Common myeloid progenitor, CD34-positive (primary cell): Measurements from ENCODE around the gene RAB3B.
A peak's percentile ranks its signal among the peaks of the same experiment; 100 is the strongest.
"Not testable (repeated sequence)": the region's sequence is repeated elsewhere in the genome, so short reads cannot be mapped to it uniquely, and the experiment has no call there.

Source experiments
- CTCF ChIA-PET: fragments of 350-600 bp; sonication (Branson Sonifier 250); formaldehyde crosslinking; loops from one replicate; lab custom pipeline; 2021; ENCODE audit warnings: antibody characterized with exemption; lab: Charles Lee
- POLR2A ChIA-PET: fragments of 350-600 bp; sonication (Branson Sonifier 250); formaldehyde crosslinking; loops from one replicate; lab custom pipeline; 2021; ENCODE audit warnings: antibody characterized with exemption; lab: Charles Lee
- DNase-seq, 3 donors: peaks; one replicate each; pipeline versions ENCODE4 v3.0.0 to v3.0.0-alpha.2; 2013
- H3K27ac ChIP-seq, 2 experiments: 1 replicate in 1 of 2; 2 replicates in 1 of 2; pipeline ENCODE4 v1.7.0; 2013; ENCODE audit warnings: inconsistent platforms in 2 of 2, low read length in 2 of 2, mild to moderate bottlenecking in 2 of 2, low read depth in 1 of 2, moderate library complexity in 1 of 2; ENCODE audit not compliant: severe bottlenecking in 2 of 2, insufficient read depth in 1 of 2, poor library complexity in 1 of 2
- H3K27me3 ChIP-seq, 5 experiments: replicated peaks in 2 of 5; 1 replicate in 3 of 5; 2 replicates in 2 of 5; pipeline versions ENCODE4 v1.6.1 to v1.7.0; 2013; ENCODE audit warnings: low read length in 4 of 5, mild to moderate bottlenecking in 2 of 5, moderate library complexity in 2 of 5, inconsistent platforms in 1 of 5; ENCODE audit not compliant: insufficient read depth in 5 of 5, control insufficient read depth in 4 of 5
- H3K36me3 ChIP-seq, 4 experiments: 1 replicate in 2 of 4; 2 replicates in 2 of 4; pipeline versions ENCODE4 v1.6.1 to v1.7.0; 2013; ENCODE audit warnings: low read length in 3 of 4, control low read depth in 1 of 4, mild to moderate bottlenecking in 1 of 4; ENCODE audit not compliant: control insufficient read depth in 4 of 4, insufficient read depth in 4 of 4
- H3K4me1 ChIP-seq, 4 experiments: 1 replicate in 3 of 4; 2 replicates in 1 of 4; pipeline versions ENCODE4 v1.6.1 to v1.7.1; 2013; ENCODE audit warnings: low read length in 3 of 4, mild to moderate bottlenecking in 3 of 4, control low read depth in 1 of 4, inconsistent platforms in 1 of 4, moderate library complexity in 1 of 4; ENCODE audit not compliant: control insufficient read depth in 4 of 4, insufficient read depth in 4 of 4; ENCODE audit errors: control extremely low read depth in 1 of 4
- H3K4me3 ChIP-seq, 7 experiments: 1 replicate in 4 of 7; 2 replicates in 3 of 7; pipeline versions ENCODE4 v1.5.1 to v1.7.0; 2013; ENCODE audit warnings: mild to moderate bottlenecking in 7 of 7, low read length in 6 of 7, moderate library complexity in 6 of 7, inconsistent platforms in 2 of 7, low read depth in 2 of 7, control low read depth in 1 of 7; ENCODE audit not compliant: insufficient read depth in 4 of 7, control insufficient read depth in 1 of 7; ENCODE audit errors: extremely low read depth in 1 of 7
- H3K9me3 ChIP-seq, 5 experiments: 1 replicate in 4 of 5; 2 replicates in 1 of 5; pipeline versions ENCODE4 v1.6.1 to v1.7.1; 2013; ENCODE audit warnings: low read length in 4 of 5, mild to moderate bottlenecking in 2 of 5, inconsistent platforms in 1 of 5, low read depth in 1 of 5, moderate library complexity in 1 of 5; ENCODE audit not compliant: control insufficient read depth in 4 of 5, insufficient read depth in 2 of 5; ENCODE audit errors: control extremely low read depth in 1 of 5
- WGBS: methylation state at CpG from one replicate; pipeline ENCODE4 v1.1.5; 2013; ENCODE audit not compliant: insufficient coverage; 5-methylcytosine and 5-hydroxymethylcytosine counted together

RAB3B gene

GRCh38 chr1:52032124-52032784 is 41.8 kb upstream of the RAB3B start:
- POLR2A ChIA-PET = interaction anchor here (0.6 kb wide), 2 partner anchors 26 to 27 kb away, joined by 4 read pairs; no protein-coding TSS in a partner anchor

GRCh38 chr1:52028839-52029238 is 38.3 kb upstream of the RAB3B start:
- CTCF ChIA-PET = interaction anchor here (0.9 to 1.2 kb wide), 2 partner anchors 130 to 132 kb away, joined by 3 to 4 read pairs; no protein-coding TSS in a partner anchor
- Histone ChIP-seq H3K36me3 (peaks cover 10 to 23% (median 16%) of the 10 kb centered on the region in 4 experiments), H3K4me1 (peaks cover 0 to 19% (median 13%) of the 10 kb centered on the region in 4 experiments)
- H3K4me3 ChIP-seq, POLR2A ChIA-PET, H3K27me3 ChIP-seq, H3K9me3 ChIP-seq, DNase-seq, H3K27ac ChIP-seq: not testable (repeated sequence)
- no CpG with 5 or more reads among the region's 5 CpGs for WGBS

More at GRCh38 chr1:52032124-52032784, 41.8 kb upstream of the RAB3B start:
- Histone ChIP-seq H3K9me3 (no peaks in the 10 kb centered on the region), H3K27me3 (no peaks in the 10 kb centered on the region), H3K27ac (peak overlapping the region in 1 of 2 experiments; percentile 92), H3K4me1 (peaks cover 0 to 22% (median 13%) of the 10 kb centered on the region in 4 experiments), H3K36me3 (peaks cover 2 to 5% (median 3%) of the 10 kb centered on the region in 4 experiments), H3K4me3 (peak overlapping the region; percentile 72 to 94 (median 86))
- CTCF ChIA-PET = no interaction called here
- 55% methylated on average over 4 of the region's 5 CpGs for WGBS
- DNase-seq = peak in 2 of 3 donors; percentile 9 to 12

GRCh38 chr1:52028328-52028727 is 37.8 kb upstream of the RAB3B start:
- H3K4me3 ChIP-seq = no peak overlapping the region
- ChIA-PET CTCF (interaction anchor here (1.2 kb wide), 1 partner anchor 132 kb away, joined by 4 read pairs; no protein-coding TSS in a partner anchor), POLR2A (no interaction called here)
- peaks cover 0 to 18% (median 13%) of the 10 kb centered on the region in 4 experiments for H3K4me1 ChIP-seq
- H3K36me3 ChIP-seq = peaks cover 10 to 28% (median 21%) of the 10 kb centered on the region in 4 experiments
- no peaks in the 10 kb centered on the region for H3K27me3 ChIP-seq
- DNase-seq = peak in 1 of 3 donors; percentile 12
- no peak overlapping the region for H3K27ac ChIP-seq
- H3K9me3 ChIP-seq = no peaks in the 10 kb centered on the region
- WGBS = no CpG with 5 or more reads among the region's 1 CpG

- POLR2A ChIA-PET = no interaction called here
- peaks cover 19 to 45% (median 34%) of the 10 kb centered on the region in 4 experiments for H3K36me3 ChIP-seq
Measured at GRCh38 chr1:52026278-52026677, 35.8 kb upstream of the RAB3B start.

GRCh38 chr1:52022133-52022532 is 31.6 kb upstream of the RAB3B start:
- H3K4me3 ChIP-seq = no peak overlapping the region
- H3K4me1 ChIP-seq = no peaks in the 10 kb centered on the region
- H3K9me3 ChIP-seq = no peaks in the 10 kb centered on the region
- ChIA-PET POLR2A (no interaction called here), CTCF (no interaction called here)
- H3K27me3 ChIP-seq = no peaks in the 10 kb centered on the region
- H3K27ac ChIP-seq = no peak overlapping the region
- peaks cover 20 to 59% (median 37%) of the 10 kb centered on the region in 4 experiments for H3K36me3 ChIP-seq
- WGBS = 100% methylated on average over 1 of the region's 2 CpGs
- no peak for DNase-seq

More at GRCh38 chr1:52026278-52026677, 35.8 kb upstream of the RAB3B start:
- Histone ChIP-seq H3K4me3 (no peak overlapping the region), H3K9me3 (no peaks in the 10 kb centered on the region), H3K4me1 (no peaks in the 10 kb centered on the region), H3K27ac (no peak overlapping the region), H3K27me3 (no peaks in the 10 kb centered on the region)
- CTCF ChIA-PET = no interaction called here
- WGBS = 100% methylated on average over 1 of the region's 2 CpGs
- DNase-seq = no peak

- Histone ChIP-seq H3K9me3 (no peaks in the 10 kb centered on the region), H3K36me3 (no peaks in the 10 kb centered on the region), H3K27me3 (peaks cover 2 to 20% (median 7%) of the 10 kb centered on the region in 5 experiments), H3K27ac (no peak overlapping the region), H3K4me1 (no peaks in the 10 kb centered on the region), H3K4me3 (no peak overlapping the region)
- WGBS = 83% methylated on average over 1 of the region's 7 CpGs
- no peak for DNase-seq
- CTCF ChIA-PET = no interaction called here
- POLR2A ChIA-PET = interaction anchor here (0.7 kb wide), 1 partner anchor 50 kb away, joined by 4 read pairs; no protein-coding TSS in a partner anchor
Measured at GRCh38 chr1:52008071-52008809, 17.7 kb upstream of the RAB3B start.
